Stimulated activated CD4-positive, alpha-beta T cell treated with anti-CD3 and anti-CD28 coated beads, Interleukin-2, amount 100 ng/mL, for 24 hours (primary cell): ENCODE data around the gene MRC2.
A peak's percentile ranks its signal among the peaks of the same experiment; 100 is the strongest.
"Not testable (repeated sequence)": the region's sequence is repeated elsewhere in the genome, so short reads cannot be mapped to it uniquely, and the experiment has no call there.

ENCODE experiments used
- DNase-seq, 2 donors: peaks; one replicate each; pipeline ENCODE4 v3.0.0-alpha.2; 2020

MRC2 gene

GRCh38 chr17:62627219-62627903 is at the start of gene MRC2:
Gene MRC2, plus strand, starts transcription at chr17:62627670. Its CDS starts 133 bp downstream, at chr17:62627803.
- peak; percentile 52 to 71 for DNase-seq

- DNase-seq = no peak
Observed at GRCh38 chr17:62578757-62579487, 48.5 kb upstream of the MRC2 start.

- DNase-seq = no peak
Observed at GRCh38 chr17:62580947-62581346, 46.5 kb upstream of the MRC2 start.

GRCh38 chr17:62581764-62582163 is 45.7 kb upstream of the MRC2 start:
- DNase-seq = no peak

- DNase-seq = no peak
Observed at GRCh38 chr17:62587554-62587953, 39.9 kb upstream of the MRC2 start.

GRCh38 chr17:62588109-62588508 is 39.4 kb upstream of the MRC2 start:
- no peak for DNase-seq

- DNase-seq = no peak
Observed at GRCh38 chr17:62591333-62591732, 36.1 kb upstream of the MRC2 start.

- not testable (repeated sequence) for DNase-seq
Observed at GRCh38 chr17:62591822-62592221, 35.6 kb upstream of the MRC2 start.

- DNase-seq = no peak
Observed at GRCh38 chr17:62592341-62593099, 35.0 kb upstream of the MRC2 start.

GRCh38 chr17:62595484-62595883 is 32.0 kb upstream of the MRC2 start:
- no peak for DNase-seq

GRCh38 chr17:62596662-62597061 is 30.8 kb upstream of the MRC2 start:
- DNase-seq = no peak

GRCh38 chr17:62597150-62597549 is 30.3 kb upstream of the MRC2 start:
- DNase-seq = no peak

- DNase-seq = no peak
Observed at GRCh38 chr17:62597920-62598319, 29.6 kb upstream of the MRC2 start.

GRCh38 chr17:62599964-62600657 is 27.4 kb upstream of the MRC2 start:
- no peak for DNase-seq

- DNase-seq = no peak
Observed at GRCh38 chr17:62600805-62601204, 26.7 kb upstream of the MRC2 start.

GRCh38 chr17:62601471-62601870 is 26.0 kb upstream of the MRC2 start:
- DNase-seq = no peak

GRCh38 chr17:62603783-62604182 is 23.7 kb upstream of the MRC2 start:
- DNase-seq = not testable (repeated sequence)

- no peak for DNase-seq
Observed at GRCh38 chr17:62605588-62605987, 21.9 kb upstream of the MRC2 start.

- DNase-seq = no peak
Observed at GRCh38 chr17:62611292-62611691, 16.2 kb upstream of the MRC2 start.

GRCh38 chr17:62611728-62612127 is 15.7 kb upstream of the MRC2 start:
- DNase-seq = no peak

GRCh38 chr17:62612289-62612688 is 15.2 kb upstream of the MRC2 start:
- not testable (repeated sequence) for DNase-seq

- not testable (repeated sequence) for DNase-seq
Observed at GRCh38 chr17:62613095-62613494, 14.4 kb upstream of the MRC2 start.

- DNase-seq = no peak
Observed at GRCh38 chr17:62614142-62614541, 13.3 kb upstream of the MRC2 start.
